AG10803 (cell line): ENCODE results near the gene TNKS1BP1.
"Not testable (repeated sequence)": the region's sequence is repeated elsewhere in the genome, so short reads cannot be mapped to it uniquely, and the experiment has no call there.

Experiments
- DNase-seq: peaks from one replicate; pipeline ENCODE4 v3.0.0; 2010; ENCODE audit warnings: low read depth
- H3K4me3 ChIP-seq: 2 replicates; pipeline ENCODE4 v1.5.1; 2011; ENCODE audit warnings: mild to moderate bottlenecking, low read length, control low read depth
- CTCF ChIP-seq: conservative IDR thresholded peaks from 2 replicates; pipeline ENCODE4 v1.5.1; 2011; ENCODE audit warnings: mild to moderate bottlenecking, low read length, control low read depth, inconsistent platforms

The TNKS1BP1 gene

GRCh38 chr11:57287884-57288283, 36.9 kb downstream of the TNKS1BP1 start:
- no peak for TF ChIP-seq CTCF
- DNase-seq = no peak

GRCh38 chr11:57283231-57283990, 41.3 kb downstream of the TNKS1BP1 start:
- no peak for TF ChIP-seq CTCF
- peak; percentile 66 for DNase-seq
- no peak overlapping the region for H3K4me3 ChIP-seq

More at GRCh38 chr11:57287884-57288283, 36.9 kb downstream of the TNKS1BP1 start:
- H3K4me3 ChIP-seq = no peak overlapping the region

- H3K4me3 ChIP-seq = not testable (repeated sequence)
- peak; percentile 18 for DNase-seq
These were observed 43.2 kb downstream of the TNKS1BP1 start for GRCh38 chr11:57281546-57281945.

- H3K4me3 ChIP-seq = no peak overlapping the region
- no peak for TF ChIP-seq CTCF
- DNase-seq = peak; percentile 50
These were observed 45.6 kb downstream of the TNKS1BP1 start for GRCh38 chr11:57279116-57279515.

GRCh38 chr11:57278721-57279095, 46.0 kb downstream of the TNKS1BP1 start:
- no peak for TF ChIP-seq CTCF
- DNase-seq = no peak
- H3K4me3 ChIP-seq = no peak overlapping the region

GRCh38 chr11:57277845-57278720, 46.7 kb downstream of the TNKS1BP1 start:
- peak overlapping the region; percentile 21; the same call in 1 of the 2 replicates for H3K4me3 ChIP-seq
- DNase-seq = peak; percentile 93
- TF ChIP-seq CTCF = peak; percentile 83

- TF ChIP-seq CTCF = no peak
- no peak for DNase-seq
- H3K4me3 ChIP-seq = no peak overlapping the region
These were observed 47.6 kb downstream of the TNKS1BP1 start for GRCh38 chr11:57276971-57277675.
